GM18508 (cell line): ENCODE measurements around the gene DNAJC7.
"Not testable (repeated sequence)": the region's sequence is repeated elsewhere in the genome, so short reads cannot be mapped to it uniquely, and the experiment has no call there.

Experiments used
- ATAC-seq: cut with Tn5 transposase; IDR thresholded peaks from one replicate; pipeline ENCODE4 v1.9.1; 2021; ENCODE audit warnings: moderate number of reproducible peaks; ENCODE audit not compliant: insufficient read depth, unreplicated experiment

DNAJC7 gene

DNA sequence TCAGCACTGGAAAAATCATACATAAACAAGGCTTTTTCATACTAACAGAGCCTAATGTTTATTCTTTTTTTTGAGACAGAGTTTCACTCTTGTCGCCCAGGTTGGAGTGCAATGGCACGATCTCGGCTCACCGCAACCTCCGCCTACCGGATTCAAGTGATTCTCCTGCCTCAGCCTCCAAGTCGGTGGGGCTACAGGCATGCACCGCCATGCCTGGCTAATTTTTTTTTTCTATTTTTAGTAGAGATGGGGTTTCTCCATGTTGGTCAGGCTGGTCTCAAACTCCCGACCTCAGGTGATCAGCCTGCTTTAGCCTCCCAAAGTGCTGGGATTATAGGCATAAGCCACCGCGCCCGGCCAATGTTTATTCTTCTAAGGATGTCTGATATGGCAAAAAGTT, 3.5 kb downstream of the DNAJC7 start:
- ATAC-seq, result not testable (repeated sequence)

DNA sequence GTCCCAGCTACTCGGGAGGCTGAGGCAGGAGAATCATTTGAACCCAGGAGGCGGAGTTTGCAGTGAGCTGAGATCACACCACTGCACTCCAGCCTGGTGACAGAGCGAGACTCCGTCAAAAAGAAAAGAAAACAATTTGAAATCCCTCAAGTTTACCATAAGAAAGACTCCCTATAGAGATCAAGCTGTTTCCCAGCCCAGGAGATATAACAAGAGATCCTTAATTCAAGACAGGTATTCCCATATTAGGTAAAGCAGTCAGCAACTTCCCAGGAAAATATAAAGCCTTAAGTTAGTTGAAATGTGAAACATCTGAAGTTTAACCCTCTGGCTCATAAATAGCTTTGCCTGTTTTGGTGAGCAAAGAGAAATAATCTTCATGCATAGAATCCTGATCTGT, 4.9 kb downstream of the DNAJC7 start:
- ATAC-seq, result not testable (repeated sequence)

DNA sequence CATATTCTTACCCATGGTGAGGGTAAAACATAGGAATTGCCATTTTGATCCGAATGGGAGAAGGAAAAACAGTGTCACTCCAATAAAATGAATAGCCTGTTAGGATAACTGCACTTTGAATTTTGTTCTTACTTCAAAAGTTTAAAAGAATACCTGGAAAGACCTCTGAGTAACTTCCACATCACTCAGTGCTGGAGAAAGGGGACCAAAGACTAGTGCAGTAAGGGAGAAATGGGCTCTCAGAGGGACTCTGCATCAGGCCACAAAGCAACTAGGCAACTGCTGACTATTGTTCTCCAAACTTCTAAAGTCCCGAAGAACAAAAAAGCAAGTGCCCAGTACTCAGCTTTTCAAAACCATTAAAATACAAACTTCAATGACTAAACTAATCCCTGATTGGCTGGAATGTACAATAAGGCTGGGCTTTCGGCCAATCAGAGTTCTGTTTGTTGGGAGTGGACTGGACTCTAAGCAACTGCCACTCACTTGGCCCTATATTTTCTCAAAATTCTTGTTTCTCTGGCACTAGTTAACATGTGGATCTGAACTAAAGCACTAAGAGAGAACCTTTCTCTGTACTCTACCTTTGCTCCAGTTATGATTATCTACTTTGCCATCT, 6.2 kb downstream of the DNAJC7 start:
- ATAC-seq, result no peak

DNA sequence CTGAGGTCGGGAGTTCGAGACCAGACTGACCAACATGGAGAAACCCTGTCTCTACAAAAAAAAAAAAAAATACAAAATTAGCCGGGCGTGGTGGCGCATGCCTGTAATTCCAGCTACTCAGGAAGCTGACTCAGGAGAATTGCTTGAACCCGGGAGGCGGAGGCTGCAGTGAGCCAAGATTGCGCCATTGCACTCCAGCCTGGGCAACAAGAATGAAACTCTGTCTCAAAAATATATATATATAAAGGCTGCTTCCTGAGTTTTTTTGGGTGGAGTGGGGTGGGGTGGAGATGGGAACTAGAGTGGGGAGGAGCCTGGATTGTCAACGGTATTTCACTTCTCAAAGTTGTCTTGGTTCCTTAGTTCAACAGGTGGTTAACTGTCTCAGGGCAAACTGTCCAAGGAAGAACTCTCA, 7.0 kb downstream of the DNAJC7 start:
- not testable (repeated sequence) for ATAC-seq

DNA sequence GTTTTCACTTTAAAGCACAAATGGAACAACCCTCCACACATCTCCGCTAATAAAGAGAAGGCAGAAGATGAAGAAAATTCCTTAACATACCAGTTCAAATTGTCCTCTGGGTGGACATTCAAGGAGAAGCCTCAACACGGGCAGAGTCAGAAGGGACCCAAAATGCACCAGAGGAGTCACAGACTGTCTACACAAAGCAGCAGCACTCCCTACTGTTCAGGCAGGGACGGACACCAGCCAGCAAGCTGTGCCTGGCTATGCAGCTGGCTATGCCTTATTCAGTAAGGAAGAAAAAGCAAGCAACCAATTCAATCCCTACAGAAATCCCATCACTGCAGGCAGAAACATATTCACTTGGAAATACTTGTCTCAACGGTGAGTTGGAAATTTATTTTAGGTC, 8.1 kb downstream of the DNAJC7 start:
- no peak for ATAC-seq

DNA sequence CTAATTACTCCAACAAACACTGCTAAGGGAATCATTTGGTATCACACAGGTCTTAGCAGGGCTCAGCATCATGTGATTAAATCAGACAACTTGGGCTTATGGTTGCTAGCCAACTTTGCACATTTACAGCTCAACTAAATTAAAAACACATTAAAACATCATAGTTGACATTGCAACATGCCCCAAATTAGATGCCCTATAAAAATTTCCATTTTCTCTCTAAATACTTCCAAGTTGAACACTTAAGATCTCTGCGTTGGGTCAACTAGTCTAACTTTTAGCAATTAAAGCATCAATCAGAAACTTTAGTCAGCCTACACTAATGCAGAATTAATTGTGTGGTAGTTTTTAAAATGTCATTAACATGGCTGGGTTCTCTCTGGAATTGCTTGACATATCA, 12.1 kb downstream of the DNAJC7 start:
- no peak for ATAC-seq

DNA sequence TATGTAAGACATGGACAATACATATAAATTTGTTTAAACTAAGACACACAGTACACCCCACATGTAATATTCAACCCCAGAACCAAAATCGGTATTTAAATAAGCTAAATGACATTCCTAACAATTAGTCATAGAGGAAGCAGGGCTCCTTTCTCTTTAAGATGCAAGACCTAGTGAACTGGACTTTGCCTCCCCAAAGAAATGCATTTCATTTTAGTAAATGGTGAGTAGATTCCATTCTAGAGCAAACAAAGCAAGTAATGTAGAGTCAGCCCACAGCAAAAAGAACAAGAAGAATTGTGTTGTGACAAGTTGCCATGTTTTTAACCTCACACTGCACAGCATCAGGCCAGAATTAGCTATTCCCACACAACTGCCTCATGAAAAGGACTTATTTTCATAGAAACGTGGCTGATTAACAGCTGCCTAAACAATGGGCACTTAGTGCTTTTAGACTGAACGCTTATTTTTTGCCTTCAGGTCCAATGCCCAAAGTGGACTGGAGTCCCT, 14.4 kb downstream of the DNAJC7 start:
- no peak for ATAC-seq

DNA sequence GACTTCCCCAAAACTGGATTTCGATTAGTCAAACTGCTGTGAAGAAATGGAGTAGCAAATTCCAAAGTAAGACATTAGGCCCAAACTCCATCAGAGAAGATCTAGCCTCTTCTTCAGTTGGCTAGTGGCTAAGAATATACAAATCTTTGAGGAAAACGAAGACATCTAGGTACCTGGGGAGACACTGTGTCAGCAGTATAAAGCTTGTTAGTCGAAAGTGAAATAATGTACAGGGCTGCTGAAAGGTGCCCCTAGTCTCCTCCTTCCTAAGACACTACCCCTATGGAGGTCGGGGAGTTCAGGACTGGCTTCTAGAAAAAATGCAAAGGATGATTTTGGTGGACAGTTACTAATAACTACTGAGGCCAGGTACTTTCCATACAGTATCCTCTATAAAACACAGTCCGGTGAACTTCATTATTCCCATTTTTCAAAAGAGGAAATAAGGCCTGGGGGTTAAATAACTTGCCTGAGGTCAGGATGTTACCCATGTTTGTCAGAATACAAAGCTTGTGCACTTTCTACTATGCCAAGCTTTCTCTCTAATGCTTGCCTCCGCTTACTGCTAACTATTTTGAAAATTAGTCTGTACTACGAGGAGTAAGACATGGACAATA, 15.0 kb downstream of the DNAJC7 start:
- no peak for ATAC-seq

DNA sequence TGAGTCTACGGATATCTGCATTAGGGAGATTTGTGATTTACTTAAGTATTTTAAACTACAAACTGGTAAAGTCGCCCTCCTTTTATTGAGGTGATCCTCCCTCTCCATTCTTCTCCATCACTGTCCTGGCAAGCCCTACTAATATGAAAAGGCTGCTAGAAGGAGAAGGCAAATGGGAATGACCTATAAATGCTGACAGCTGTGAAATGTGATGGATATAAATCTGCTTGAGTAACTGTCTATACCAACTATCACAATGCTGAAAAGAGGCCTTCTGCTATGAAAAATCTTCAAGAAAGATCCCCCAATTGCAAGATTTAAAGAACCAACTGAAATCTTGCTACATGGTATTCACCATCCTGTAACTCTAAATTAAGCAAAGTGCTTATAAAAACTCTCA, 15.5 kb downstream of the DNAJC7 start:
- no peak for ATAC-seq

DNA sequence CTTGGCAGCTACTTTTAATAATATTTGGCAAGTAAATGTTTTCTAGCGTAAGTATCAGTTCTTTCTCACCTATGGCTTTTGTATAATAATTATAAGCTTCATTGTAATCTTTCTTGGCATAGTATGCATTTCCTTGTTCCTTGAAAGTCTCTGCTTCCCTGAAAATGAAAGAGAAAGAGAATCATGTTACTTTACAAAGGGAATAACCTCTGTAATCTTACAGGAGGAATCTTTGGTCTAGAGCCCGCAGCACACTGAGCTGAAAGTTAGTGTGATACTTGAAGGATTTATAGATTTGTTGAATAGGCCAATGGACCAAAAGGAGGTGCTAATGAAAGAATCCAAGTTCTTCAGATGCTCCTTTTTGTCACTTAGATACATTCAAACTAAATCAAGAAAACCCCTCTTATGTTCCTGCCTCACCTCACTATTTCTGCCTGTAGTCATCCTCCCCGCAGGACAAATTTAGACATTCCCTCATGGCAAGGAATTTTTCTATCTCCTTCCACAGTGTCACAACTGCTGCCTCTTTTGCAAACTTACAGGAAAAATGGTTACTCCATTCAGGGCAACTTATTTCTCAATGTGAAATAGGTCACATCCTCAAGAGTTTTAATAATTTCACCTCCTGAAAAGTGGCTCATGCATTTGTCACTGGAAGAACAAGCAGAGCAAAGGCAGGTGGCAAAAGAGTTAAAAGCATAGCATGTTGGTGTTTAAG, 16.7 kb downstream of the DNAJC7 start:
- no peak for ATAC-seq

DNA sequence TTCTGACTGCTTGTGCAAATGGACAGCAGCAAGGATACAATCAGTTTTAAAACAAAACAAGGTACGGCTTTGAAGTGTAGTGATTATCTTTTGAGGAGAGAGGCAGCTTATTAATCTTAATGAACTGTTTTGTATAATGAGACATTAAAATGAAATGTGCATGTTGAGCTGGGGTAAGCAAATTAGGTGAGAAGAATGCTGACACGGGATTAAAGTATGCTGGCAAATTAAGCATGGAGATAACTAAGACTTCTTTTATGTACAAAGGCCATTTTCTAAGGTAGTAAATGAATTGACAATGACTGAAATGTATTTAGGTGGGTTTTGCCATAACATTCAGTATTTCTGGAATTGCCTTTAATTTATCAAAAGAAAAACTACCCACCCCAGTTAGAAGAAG, 18.7 kb downstream of the DNAJC7 start:
- ATAC-seq, result no peak

DNA sequence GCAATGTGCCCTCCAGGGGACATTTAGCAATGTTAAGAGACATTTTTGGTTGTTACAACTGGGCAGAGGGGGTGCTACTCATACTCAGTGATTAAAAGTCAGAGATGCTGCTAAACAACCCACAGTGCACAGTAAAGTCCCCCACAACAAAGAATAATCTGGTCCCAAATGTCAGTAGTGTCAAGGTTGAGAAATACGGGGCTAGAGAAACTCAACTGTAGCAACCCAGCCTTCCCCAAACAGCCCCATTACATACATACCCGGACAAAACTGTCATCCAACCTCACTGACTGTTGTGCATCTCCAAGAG, 20.4 kb downstream of the DNAJC7 start:
- ATAC-seq, result no peak

DNA sequence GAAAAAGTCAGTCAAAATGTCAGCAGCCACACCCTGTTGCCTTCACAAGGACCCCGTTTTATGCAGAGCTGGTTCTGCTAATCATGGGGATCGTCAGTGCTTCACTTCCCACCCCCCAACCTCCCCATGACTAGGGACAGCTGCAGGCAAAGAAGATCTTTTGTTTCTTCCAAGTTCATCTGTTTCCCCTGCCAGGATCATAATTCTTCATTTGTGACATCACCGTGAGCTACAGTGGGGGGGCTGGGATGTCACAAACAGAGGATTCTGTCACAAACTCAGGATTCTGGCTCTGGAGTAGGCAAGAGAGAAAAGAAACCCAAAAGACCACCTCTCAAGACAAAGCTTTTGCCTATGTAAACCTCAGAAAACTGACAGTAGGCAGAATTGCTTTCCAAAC, 24.7 kb downstream of the DNAJC7 start:
- no peak for ATAC-seq

DNA sequence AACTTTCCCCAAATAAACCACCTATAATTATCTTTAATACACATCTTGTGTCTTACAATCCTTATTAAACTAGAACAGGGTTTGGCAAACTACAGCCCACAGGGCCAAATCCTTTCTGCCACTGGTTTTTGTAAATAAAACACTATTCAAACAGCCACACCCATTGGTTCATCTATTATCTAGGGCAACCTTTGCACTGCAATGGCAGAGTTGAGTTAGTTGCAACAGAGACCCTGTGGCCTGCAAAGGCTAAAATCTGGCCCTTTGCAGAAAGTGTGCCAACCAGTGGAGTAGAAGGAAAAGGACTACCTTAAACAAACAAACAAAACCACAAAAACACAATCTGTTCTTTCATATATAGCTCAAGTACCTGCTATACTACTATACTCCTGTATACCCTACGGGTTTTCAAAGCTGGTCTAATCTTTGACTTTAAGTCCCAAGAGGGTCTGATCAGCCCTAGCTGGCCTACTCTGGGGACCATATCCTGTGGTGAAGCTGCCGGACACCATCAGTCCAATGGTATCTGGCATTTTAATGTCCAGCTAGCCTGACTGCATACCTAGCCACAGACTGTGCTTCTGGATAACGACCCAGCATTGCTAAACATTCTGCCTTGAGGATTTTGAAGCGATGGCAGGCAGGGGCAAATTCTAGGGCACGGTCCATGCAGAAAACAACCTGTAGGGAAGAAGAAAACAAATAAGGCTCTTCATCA, 27.4 kb downstream of the DNAJC7 start:
- no peak for ATAC-seq

DNA sequence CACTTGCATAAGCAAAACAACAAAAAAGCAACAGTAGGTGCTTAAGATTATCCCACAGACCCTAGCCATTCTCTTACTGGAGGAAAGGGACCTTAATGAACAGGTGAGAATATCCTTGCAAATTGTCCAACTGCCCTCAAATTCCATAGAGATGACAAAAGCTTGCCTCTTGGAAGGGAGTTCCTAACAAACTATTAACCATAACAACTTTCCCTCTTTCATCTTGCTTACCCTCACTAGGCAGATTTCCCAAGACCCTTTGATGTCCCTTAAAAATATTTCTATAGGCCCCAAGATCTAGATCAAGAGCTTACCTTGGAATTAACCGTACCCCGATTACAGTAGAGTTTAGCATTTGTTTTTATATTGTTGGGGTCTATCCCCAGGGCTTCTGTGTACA, 28.8 kb downstream of the DNAJC7 start:
- ATAC-seq, result no peak

DNA sequence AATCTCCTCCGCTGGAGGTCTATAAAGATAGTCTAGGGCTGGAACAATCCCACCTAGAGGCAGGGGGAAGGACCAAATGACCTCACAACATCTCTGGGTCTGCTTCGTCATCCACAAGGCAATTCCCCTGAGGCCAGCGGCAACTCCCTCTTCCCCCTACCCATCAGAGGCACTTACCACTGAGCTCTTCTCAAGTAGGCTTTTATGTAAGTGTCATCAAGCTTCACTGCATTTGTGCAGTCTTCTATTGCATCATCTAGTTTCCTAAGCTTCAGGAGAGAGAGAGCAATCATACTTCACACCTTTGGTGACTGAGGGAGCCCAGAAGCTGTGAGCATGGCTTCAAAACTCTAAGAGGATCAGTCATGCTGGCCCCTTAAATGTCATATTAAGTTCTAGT, 29.6 kb downstream of the DNAJC7 start:
- ATAC-seq, result no peak

DNA sequence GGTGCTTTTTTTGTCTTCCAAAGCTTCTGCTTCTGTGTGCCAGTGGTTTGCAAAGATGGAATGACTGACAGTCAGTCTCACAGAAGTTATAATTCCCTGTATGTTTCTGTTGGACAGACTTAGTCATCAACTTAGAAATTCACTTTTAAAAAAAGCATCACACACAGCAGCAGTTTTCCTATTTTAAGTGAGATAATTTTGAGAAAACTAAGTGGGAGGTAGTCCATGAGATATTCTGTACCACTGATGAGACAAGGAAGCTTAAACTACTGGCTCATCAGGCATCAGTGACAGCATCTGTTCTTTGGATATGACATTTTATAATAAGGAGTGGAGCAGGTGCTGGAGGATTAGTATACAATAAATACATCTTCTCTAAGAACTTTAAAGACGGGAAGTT, 30.6 kb downstream of the DNAJC7 start:
- no peak for ATAC-seq

DNA sequence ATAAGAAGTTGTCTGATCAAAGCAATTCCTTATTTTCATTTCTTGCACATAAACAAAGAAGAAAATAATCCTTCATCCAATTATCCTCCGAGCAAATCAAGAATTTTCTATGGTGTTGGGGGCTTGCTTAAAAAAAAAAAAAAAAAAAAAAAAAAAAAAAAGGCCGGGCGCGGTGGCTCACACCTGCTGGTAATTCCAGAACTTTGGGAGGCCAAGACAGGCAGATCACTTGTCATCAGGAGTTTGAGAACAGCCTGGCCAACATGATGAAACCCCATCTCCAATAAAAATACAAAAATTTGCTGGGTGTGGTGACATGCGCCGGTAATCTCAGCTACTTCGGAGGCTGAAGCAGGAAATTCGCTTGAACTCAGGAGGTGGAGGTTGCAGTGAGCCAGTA, 31.3 kb downstream of the DNAJC7 start:
- no peak for ATAC-seq

DNA sequence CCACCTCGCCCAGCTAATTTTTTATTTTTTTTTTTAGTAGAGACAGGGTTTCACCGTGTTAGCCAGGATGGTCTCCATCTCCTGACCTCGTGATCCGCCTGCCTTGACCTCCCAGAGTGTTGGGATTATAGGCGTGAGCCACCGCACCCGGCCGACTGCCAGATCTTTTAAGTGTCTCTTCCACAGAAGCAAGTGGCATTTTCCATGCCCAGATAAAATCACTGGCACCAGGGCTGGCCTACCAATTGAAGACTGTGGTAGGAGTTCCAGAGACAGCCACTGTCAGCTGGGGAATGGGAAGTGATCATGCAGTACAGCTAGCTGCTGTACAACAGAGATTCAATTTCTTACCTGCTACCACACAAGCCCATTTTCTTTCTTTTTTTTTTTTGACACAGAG, 32.8 kb downstream of the DNAJC7 start:
- no peak for ATAC-seq

DNA sequence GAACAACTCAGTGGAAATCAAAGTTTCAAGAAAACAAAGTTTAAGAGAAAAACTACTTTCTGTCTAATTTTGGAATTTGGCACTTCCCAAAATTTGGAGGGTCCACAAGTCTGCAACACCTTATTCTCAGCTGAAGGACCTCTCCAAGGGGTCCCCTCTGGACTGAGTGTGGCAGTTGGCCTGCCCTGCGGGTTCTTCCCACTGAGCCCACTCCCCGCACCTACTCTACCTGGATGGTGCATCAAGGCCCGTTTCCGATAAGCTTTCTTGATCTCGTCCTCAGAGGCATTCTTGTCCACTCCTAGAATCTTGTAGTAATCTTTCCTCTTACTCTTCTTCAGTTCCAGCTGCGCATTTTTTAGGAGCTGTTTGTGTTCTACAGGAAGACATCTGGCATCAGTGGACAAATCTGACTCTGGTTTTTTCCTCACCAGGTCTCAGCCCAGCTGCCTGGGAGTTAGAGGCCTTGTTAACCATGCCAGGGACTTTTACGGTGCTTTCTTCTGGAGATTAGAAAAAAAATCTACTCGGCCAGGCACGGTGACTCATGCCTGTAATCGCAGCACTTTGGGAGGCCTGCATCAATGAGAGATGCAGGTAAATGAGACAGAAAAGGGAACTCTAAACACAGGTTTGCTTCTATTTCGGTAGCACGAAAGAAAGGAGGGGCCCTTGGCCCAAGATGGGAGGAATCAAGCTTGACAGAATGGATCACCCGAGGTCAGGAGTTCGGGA, 35.0 kb downstream of the DNAJC7 start:
- ATAC-seq, result no peak

DNA sequence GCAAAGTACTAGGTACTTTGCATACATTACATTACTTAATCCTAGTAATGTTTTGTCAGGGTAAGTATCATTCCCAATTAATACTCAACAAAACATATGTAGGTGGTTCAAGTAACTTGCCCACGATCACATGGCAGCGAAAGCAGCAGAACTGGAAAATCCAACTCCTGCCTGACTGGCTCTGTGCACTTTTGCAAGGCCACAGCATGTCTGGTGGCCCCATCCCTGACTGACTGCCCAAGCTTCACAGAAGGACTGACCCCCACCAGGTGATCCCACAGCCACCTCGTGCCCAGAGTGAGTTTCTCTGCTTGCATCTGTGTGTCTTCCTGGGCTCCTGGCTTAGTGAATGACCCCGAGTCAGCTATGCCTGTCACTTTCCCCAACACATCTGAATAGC, 39.2 kb downstream of the DNAJC7 start:
- no peak for ATAC-seq
